HFFc6 (cell line): ENCODE data around the gene DOHH. TPM values are rescaled to one million over a fixed set of nuclear protein-coding genes. Genes with fewer than 3 reads are reported as not detected.

Source experiments
- DNase-seq: peaks from one replicate; pipeline ENCODE4 v3.0.0-alpha.2; 2018
- H3K27ac Mint-ChIP-seq: 2 replicates; pipeline ENCODE4 v1.8.0; 2020; ENCODE audit warnings: mild to moderate bottlenecking, mixed read lengths
- H3K27me3 Mint-ChIP-seq: 2 replicates; pipeline ENCODE4 v1.8.0; 2021; ENCODE audit warnings: mild to moderate bottlenecking, moderate library complexity, mixed read lengths; ENCODE audit not compliant: insufficient read depth
- H3K36me3 Mint-ChIP-seq: 2 replicates; pipeline ENCODE4 v1.8.0; 2021; ENCODE audit warnings: low read depth, mixed read lengths
- H3K4me1 Mint-ChIP-seq: 2 replicates; pipeline ENCODE4 v1.8.0; 2020; ENCODE audit warnings: low read depth, mixed read lengths
- H3K4me3 Mint-ChIP-seq: 2 replicates; pipeline ENCODE4 v1.8.0; 2020; ENCODE audit warnings: mild to moderate bottlenecking, moderate library complexity, mixed read lengths
- H3K9me3 Mint-ChIP-seq: 2 replicates; pipeline ENCODE4 v1.8.0; 2020; ENCODE audit warnings: mild to moderate bottlenecking, mixed read lengths
- CTCF ChIP-seq: fragments of 200-600 bp; sonication (generic); IDR thresholded peaks from 2 replicates; pipeline ENCODE4 v1.5.0; 2021; ENCODE audit warnings: antibody characterized with exemption, mild to moderate bottlenecking
- total RNA-seq, 6 experiments: library from RNA; stranded (reverse); fragmentation: NEBNext Ultra II Directional; extraction: Animal tissue kit (Norgen Biotek cat#: 25700); gene quantifications; 2 replicates in 1 of 6; 3 replicates in 5 of 6; pipeline ENCODE4 v1.2.3, GENCODE V29; 2021

Gene DOHH
- total RNA-seq, 6 experiments from 2014 or later, result 14.3 to 20.4 (median 17.0) TPM

- no peaks in the 10 kb centered on the region for H3K9me3 Mint-ChIP-seq
- no peak for TF ChIP-seq CTCF
These were observed 23.6 kb downstream of the DOHH start for GRCh38 chr19:3476830-3477229.

DNA sequence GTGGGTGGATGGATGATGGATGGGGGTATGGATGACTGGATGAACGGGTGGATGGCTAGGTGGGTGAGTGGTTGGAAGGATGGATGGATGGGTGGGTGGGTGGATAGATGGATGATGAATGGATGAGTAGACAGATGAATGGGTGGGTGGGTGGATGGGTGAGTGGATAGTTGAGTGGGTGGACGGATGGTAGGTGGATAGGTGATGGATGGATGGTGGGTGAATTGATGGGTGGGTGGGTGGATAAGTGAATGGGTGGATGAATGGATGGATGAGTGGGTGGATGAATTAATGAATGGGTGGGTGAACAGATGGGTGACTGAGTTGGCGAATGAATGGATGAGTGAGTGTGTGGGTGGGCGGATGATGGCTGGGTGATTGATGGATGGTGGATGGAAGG, 25.0 kb downstream of the DOHH start:
- peaks cover 4% of the 10 kb centered on the region for H3K4me1 Mint-ChIP-seq
- H3K36me3 Mint-ChIP-seq, result no peaks in the 10 kb centered on the region
- H3K27ac Mint-ChIP-seq, result no peak overlapping the region
- no peak for TF ChIP-seq CTCF
- no peaks in the 10 kb centered on the region for H3K9me3 Mint-ChIP-seq
- no peak for DNase-seq
- peaks cover 22% of the 10 kb centered on the region for H3K27me3 Mint-ChIP-seq
- no peak overlapping the region for H3K4me3 Mint-ChIP-seq

More at GRCh38 chr19:3476830-3477229, 23.6 kb downstream of the DOHH start:
- DNase-seq, result no peak
- Mint-ChIP-seq H3K27ac (no peak overlapping the region), H3K4me1 (no peaks in the 10 kb centered on the region), H3K4me3 (no peak overlapping the region), H3K27me3 (peaks cover 11% of the 10 kb centered on the region), H3K36me3 (no peaks in the 10 kb centered on the region)

- peaks cover 6% of the 10 kb centered on the region for H3K4me1 Mint-ChIP-seq
- no peaks in the 10 kb centered on the region for H3K9me3 Mint-ChIP-seq
These were observed 25.9 kb downstream of the DOHH start for GRCh38 chr19:3474614-3475013.

DNA sequence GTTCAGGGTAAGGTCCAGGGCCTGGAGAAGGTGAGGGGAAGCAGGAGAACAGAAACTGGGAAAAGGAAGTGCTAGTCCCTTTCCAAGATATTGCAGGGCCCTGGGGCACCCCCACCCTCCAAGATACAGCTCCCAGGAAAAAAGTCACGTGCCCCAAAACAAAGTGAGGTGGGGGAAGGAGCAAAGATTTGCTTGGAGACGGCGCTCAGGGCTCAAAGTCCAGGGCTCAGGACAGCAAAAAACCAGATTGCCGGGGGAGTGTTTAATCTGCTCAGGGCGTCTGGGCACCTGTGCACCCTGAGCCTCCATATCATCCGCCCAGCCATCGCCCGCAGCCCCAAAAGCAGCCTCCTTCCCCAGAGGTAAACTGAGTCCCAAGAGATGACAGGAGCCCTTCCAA, 26.5 kb downstream of the DOHH start:
- no peak for TF ChIP-seq CTCF
- Mint-ChIP-seq H3K9me3 (no peaks in the 10 kb centered on the region), H3K36me3 (no peaks in the 10 kb centered on the region), H3K27me3 (peaks cover 25% of the 10 kb centered on the region), H3K4me1 (peaks cover 6% of the 10 kb centered on the region), H3K4me3 (no peak overlapping the region), H3K27ac (peak overlapping the region; percentile 19; the same call in 1 of the 2 replicates)
- no peak for DNase-seq

More at GRCh38 chr19:3474614-3475013, 25.9 kb downstream of the DOHH start:
- no peak for DNase-seq
- Mint-ChIP-seq H3K27me3 (peaks cover 22% of the 10 kb centered on the region), H3K27ac (no peak overlapping the region), H3K36me3 (no peaks in the 10 kb centered on the region), H3K4me3 (no peak overlapping the region)
- no peak for TF ChIP-seq CTCF

DNA sequence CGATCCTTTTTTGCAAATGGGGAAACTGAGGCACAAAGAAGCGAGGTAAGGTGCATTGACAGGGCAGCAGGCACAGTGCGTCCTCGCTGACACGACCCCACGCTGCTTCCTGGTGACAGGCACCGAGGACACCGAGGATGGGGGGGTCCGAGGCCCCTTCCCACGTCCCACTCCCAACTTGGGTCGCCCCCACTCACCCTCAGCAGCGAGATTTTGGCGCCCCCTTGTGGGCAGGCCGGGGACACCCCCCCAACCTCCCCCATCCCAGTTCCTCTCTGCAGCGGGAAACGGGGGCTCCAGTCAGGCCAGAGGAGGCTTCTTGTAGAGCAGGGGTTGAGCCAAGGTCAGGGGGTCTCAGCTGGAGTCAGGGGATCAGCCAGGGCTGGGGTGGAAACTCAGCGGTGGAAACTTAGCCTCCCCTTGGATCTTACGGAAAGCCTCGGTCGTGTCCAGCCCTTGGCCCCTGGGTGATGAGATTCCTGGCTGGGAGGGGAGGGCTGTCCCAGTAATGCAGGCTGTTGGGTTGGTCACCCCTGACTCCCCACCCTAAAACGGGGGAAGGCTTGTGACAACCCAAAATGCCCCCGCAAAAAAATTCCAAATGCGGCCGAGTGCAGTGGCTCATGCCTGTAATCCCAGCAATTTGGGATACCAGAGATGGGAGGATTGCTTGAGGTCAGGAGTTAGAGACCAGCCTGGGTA, 28.4 kb downstream of the DOHH start:
- Mint-ChIP-seq H3K27me3 (peaks cover 29% of the 10 kb centered on the region), H3K4me3 (no peak overlapping the region), H3K36me3 (peaks cover 10% of the 10 kb centered on the region), H3K4me1 (peaks cover 12% of the 10 kb centered on the region), H3K9me3 (peaks cover 8% of the 10 kb centered on the region), H3K27ac (no peak overlapping the region)
- TF ChIP-seq CTCF, result peak; percentile 97
- no peak for DNase-seq
